ENCODE results near the gene ELOVL3. TPM values are rescaled to one million over a fixed set of nuclear protein-coding genes. Genes with fewer than 3 reads are reported as not detected.

ELOVL3 gene
- total and polyA plus RNA-seq, 2 of the 4 experiments (the other 2 are of a cell fraction): 0.09 to 0.36 TPM

DNA sequence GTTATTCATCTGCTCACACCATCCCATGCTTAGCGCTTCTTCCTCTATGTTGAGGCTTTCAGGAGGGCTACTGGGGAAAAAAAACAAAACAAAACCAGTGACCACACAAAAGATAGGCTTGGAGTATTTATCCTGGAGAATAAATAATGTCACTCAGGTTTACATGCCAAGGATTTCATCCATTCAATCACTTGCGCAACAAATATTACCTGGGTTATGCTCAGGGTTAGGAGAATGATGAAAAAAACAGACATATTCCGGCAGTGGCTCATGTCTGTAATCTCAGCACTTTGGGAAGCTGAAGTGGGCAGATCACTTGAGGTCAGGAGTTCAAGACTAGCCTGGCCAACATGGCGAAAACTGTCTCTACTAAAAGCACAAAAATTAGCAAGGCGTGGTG is 3.3 kb upstream of the ELOVL3 start:
- no peak overlapping the region for H2BK20ac ChIP-seq (ENCODE audit: low read depth, low read length)
- CTCF ChIA-PET: no interaction called here
- WGBS, 2 experiments (ENCODE audit: extremely low coverage in 2 of 2, insufficient read length in 1 of 2): 50% methylated on average over 1 of the region's 5 CpGs; no CpG with 5 or more reads in 1 of the 2 experiments
- dilution Hi-C loops (cut with HindIII; ENCODE audit: low sequenced_read_pairs, unreplicated experiment) (no loop called here), intact Hi-C loops (cut with micrococcal nuclease) (loop anchor here (5.0 to 10.0 kb wide), 2 partner anchors 35 to 362 kb away; no protein-coding TSS in a partner anchor), in situ Hi-C loops (cut with MboI; ENCODE audit: low sequenced_read_pairs) (loop anchor here (10.0 kb wide), 1 partner anchor 262 kb away; no protein-coding TSS in a partner anchor)
- no peak overlapping the region for H4K91ac ChIP-seq (ENCODE audit: insufficient read depth, low read depth, low read length)
- no peak overlapping the region for H2AK5ac ChIP-seq (ENCODE audit: low read depth, low read length)
- no peak overlapping the region for H3K4me3 ChIP-seq (ENCODE audit: insufficient read depth, low read depth, low read length)
- no peak overlapping the region for H3K18ac ChIP-seq (ENCODE audit: low read depth, low read length)
- BruUV-seq (replicated peaks): no TSS peak
- no peaks in the 10 kb centered on the region for H4K20me1 ChIP-seq (ENCODE audit: insufficient read depth, low read length)
- no peak overlapping the region for H3K14ac ChIP-seq (replicated peaks; ENCODE audit: low read depth, low read length)
- H3K27ac ChIP-seq (ENCODE audit: insufficient read depth, low read length): no peak overlapping the region
- no peak overlapping the region for H3K4me2 ChIP-seq (ENCODE audit: low read depth, low read length)
- no peaks in the 10 kb centered on the region for H3K36me3 ChIP-seq (ENCODE audit: control insufficient read depth, insufficient read depth, low read length)
- H2BK120ac ChIP-seq (ENCODE audit: low read depth, low read length): no peak overlapping the region
- POLR2A ChIA-PET (ENCODE audit: unreplicated experiment): no interaction called here
- H3K23ac ChIP-seq (ENCODE audit: low read depth, low read length): no peak overlapping the region
- H3K4ac ChIP-seq (ENCODE audit: low read depth, low read length): no peak overlapping the region
- DNase-seq: no peak
- no peak overlapping the region for H2AFZ ChIP-seq (replicated peaks; ENCODE audit: low read length, poor library complexity)
- no peaks in the 10 kb centered on the region for H3K9me3 ChIP-seq (ENCODE audit: control insufficient read depth, insufficient read depth, low read length)
- peak; percentile 65 for TF ChIP-seq CEBPB (IDR thresholded peaks at IDR 0.05; ENCODE audit: low read depth, low read length)
- TF ChIP-seq SMC3 (IDR thresholded peaks at IDR 0.05; ENCODE audit: low read depth, low read length): no peak
- H2BK5ac ChIP-seq (ENCODE audit: low read depth, low read length, poor library complexity, severe bottlenecking): no peak overlapping the region
- 0 out of 2 replicates have a peak, but pooled peaks cover 3% of the 10 kb centered on the region for H3K9me1 ChIP-seq (ENCODE audit: insufficient read depth, low read length)
- no peak overlapping the region for H3K56ac ChIP-seq (ENCODE audit: extremely low read depth, insufficient read depth, low read length)
- H3K27me3 ChIP-seq (ENCODE audit: control insufficient read depth, insufficient read depth, low read length): peaks cover 11% of the 10 kb centered on the region
- peaks cover 10% of the 10 kb centered on the region for H3K4me1 ChIP-seq (ENCODE audit: control insufficient read depth, insufficient read depth, low read length)
- H2BK15ac ChIP-seq (ENCODE audit: low read depth, low read length): no peak overlapping the region
- H2AK9ac ChIP-seq (replicated peaks; ENCODE audit: low read depth, low read length, poor library complexity): no peak overlapping the region
- ATAC-seq (ENCODE audit: low read depth): no peak
- no peak overlapping the region for H4K8ac ChIP-seq (ENCODE audit: low read depth in 2 of 2, low read length in 2 of 2)
- H3K9ac ChIP-seq (ENCODE audit: low read depth, low read length): no peak overlapping the region
- H4K5ac ChIP-seq (ENCODE audit: low read depth, low read length): no peak overlapping the region
- H3K79me1 ChIP-seq (ENCODE audit: low read depth in 1 of 2, low read length in 2 of 2): no peaks in the 10 kb centered on the region

Measured in IMR-90 (cell line).